Occipital lobe (tissue), 2 donors: Measurements from ENCODE around the gene CACNA1C. TPM values are rescaled to one million over a fixed set of nuclear protein-coding genes. Genes with fewer than 3 reads are reported as not detected.
A peak's percentile ranks its signal among the peaks of the same experiment; 100 is the strongest.

Experiments
- DNase-seq: peaks from one replicate; lab custom pipeline; 2025; lab: John Stamatoyannopoulos, UW
- total RNA-seq: library from RNA; depleted of rRNA; stranded (reverse); fragments of >200 nt; gene quantifications from one replicate; pipeline ENCODE4 v1.2.3, GENCODE V29; 2014

Gene CACNA1C
- total RNA-seq, 1 donor from 2014 or later: 21.4 TPM

DNA sequence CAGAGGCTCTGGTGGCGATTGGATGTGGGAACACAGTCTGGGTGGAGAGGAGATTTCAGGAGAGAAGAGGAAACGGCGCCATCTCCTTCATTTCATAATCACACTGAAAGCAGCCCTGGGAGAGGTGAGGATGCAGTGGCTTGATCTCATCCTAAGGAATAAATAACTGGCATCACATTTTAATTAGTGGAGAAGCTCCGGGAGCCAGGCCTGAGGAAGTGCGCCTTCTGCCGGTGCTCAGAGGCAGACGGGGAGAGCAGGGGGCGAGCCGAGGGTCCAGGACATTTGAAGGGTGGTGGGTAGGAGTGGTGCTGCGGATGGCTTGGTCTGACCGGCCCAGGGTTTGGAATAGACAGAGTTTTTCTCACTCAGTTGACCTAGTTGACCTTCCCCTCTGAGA lies 265.0 kb downstream of the CACNA1C start:
- no peak for DNase-seq

GRCh38 chr12:2318286-2318685 lies 265.5 kb downstream of the CACNA1C start:
- DNase-seq: no peak

DNA sequence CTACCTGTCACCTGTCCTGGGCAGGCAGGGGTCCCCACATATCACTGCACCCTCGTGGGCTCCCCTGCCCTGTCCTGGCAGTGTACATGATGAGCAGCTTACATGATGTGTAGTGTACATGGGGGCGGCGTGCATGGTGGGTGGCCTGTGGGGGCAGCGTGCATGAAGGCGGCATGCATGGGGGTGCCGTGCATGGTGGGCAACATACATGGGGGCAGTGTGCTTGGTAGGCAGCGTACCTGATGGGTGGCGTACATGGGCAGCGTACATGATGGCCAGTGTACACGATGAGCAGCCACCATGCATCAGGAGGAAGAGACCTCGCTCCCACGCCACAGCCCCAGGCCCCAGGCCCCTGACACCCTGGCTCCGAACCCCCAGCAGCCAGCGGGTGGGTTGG lies 266.3 kb downstream of the CACNA1C start:
- no peak for DNase-seq

DNA sequence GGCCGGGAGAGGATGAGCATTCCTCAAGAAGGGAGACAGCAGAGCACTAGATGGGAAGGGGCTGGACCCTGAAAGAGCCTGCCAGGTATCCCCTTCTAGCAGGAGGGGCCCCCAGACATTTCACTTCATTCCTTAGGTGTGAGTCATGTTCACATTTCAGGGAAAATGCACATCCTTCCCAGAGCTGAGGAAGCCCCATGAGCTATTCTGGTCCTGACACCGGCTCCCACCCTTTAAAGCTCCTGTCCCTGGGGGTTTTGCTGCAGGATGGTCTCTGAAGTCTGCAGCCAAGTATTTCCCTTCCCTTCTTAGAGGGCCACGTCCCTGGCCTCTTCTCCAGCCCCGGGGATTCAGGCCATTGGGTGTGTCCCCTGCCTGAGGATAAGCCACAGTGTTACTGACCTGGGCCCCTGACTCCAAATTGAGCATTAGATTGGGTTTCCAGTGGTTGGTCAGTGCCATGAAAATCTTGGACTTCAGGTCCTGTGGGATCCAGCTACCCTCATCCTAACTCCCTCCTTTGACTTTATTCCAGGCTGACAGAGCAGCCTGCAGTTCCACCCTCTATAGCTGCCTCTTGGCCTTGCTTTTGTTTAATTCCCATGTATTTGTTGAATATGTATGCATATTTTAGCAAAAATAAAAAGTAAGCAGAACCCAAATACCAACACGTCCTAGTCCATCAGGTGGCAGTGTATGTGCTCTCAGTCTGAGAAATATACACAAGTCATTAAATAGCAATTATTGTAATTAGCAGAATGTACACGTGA lies 267.1 kb downstream of the CACNA1C start:
- no peak for DNase-seq

DNA sequence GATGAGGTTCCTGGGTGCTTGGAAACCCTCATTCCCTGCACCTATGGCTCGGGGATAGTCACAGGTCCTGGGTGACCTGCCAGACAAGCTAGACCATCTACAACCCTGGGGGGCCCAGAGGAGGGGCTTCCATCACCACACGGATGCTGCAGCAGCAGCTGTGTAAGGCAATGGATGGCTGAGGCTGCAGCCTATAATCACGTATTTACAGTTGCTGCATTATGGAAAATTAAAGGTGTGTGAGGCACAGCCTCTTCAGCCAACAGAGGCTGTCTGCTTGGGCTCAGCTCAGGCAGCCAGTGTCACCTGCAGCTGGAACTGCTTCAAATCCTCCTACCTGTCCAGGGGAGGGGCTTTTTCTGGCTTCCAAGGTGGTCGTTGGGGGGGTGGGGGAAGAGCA lies 268.1 kb downstream of the CACNA1C start:
- DNase-seq: no peak

GRCh38 chr12:2322554-2323120 lies 269.9 kb downstream of the CACNA1C start:
- no peak for DNase-seq

DNA sequence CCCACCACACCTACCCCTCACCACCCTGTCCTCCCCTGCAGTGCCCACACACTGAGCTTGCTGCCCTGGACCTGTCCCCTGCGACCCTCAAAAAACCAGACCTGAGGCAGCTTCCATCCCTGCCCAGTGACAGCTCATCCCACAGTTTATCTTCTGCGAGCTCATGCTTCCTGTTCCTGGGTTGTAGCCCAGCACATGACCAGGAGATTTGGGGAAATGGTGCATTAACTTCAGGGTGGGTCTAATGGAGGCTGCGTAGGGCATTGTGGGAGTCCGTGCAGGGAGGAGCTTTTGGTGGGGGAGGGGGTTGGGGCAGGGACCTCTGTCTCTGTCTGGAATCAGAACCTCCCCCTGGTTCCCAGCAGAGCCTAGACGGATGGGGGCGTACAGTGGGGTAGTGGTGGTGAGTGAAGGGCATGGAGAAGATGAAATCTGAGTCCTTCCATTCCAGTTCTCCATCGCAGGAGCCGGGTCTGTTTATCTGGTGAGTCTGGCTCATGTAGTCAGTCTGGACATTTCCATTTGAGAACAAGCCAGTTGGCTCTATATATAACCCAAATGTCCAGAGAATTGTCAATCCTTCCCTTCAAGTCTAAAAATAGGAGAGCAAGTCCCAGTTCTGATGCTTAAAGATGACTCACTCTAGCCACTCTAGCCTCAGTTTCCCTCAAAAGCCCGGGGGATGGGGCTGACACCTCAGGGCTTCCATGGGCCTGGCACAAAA lies 270.9 kb downstream of the CACNA1C start:
- no peak for DNase-seq

GRCh38 chr12:2324387-2324786 lies 271.6 kb downstream of the CACNA1C start:
- peak; percentile 26 for DNase-seq

DNA sequence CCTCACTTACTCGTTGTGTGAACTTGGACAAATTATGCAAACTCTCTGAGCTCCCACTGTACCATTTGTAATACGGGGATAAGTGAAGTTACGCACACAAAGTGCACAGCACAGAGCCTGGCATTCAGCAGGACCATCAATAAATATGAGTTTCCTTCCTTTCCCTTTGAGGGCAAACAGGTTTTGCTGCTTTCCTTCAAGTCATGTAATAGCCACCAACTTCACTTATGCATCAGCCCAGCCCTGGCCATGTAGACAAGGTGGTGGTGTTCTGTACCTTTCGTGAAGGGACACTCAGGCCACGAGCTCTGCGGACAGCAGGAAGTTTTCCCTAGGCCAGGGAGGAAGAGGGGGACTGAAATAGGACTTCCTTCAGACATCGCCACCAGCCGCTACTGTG lies 272.7 kb downstream of the CACNA1C start:
- no peak for DNase-seq

DNA sequence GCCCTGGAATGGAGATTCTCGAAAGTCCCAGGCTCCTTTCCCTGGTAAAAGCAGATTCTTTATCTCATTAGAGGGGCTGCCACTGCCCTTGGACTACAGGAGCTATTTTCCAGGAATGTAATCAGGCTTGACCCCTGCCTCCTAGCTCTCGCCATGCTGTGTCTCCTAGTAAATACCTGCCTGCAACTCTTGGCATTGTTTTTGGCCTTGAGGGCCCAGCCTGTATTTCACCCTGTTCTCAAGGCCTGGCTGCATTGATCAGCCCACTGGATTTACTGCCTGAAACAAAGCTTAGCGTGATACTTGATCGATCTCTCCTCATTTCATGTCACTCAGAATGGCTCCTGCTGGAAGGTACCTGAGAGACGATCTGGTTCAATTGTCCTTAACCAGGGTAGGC lies 273.7 kb downstream of the CACNA1C start:
- DNase-seq: no peak

GRCh38 chr12:2328661-2329060 lies 275.9 kb downstream of the CACNA1C start:
- DNase-seq: no peak

GRCh38 chr12:2329661-2330210 lies 276.9 kb downstream of the CACNA1C start:
- DNase-seq: no peak

DNA sequence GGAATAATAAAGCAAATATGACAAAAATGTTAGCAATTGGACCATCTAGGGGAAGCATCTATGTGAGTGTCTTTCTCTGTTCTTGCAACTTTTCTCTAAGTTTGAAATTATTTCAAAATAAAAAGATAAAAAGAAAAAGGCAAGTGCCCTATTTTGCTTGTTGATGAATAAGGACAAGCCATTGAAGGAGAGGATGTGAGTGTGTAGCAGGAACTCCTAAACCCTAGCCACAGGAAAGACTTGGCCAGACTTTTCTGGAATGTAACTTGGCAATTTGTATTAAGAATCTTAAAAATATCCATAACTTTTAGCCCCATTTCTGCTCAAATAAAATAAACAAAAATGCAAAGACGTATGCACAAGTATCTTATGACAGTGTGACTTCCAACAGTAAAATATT lies 279.4 kb downstream of the CACNA1C start:
- DNase-seq: no peak

DNA sequence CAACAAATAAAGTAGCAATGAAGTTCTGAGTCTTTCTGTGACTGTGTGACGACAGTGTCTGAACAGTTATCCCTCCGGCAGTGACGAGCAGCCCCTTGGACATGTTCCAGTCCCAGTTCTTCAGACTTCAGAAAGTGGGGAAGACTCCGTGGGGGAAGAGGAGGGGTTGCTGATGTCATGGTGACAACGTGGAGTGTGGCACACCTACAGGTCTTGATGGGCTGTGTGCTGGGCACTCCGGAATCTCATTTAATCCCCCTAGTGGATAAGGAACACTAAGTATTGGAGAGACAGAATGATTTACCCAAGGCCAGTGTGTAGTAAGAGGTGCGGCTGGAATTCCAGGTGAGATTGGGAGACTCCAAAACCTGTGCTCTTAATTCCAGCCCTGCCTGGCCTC lies 280.2 kb downstream of the CACNA1C start:
- DNase-seq: no peak

GRCh38 chr12:2333491-2334195 lies 280.9 kb downstream of the CACNA1C start:
- DNase-seq: no peak

GRCh38 chr12:2334271-2334670 lies 281.5 kb downstream of the CACNA1C start:
- no peak for DNase-seq

DNA sequence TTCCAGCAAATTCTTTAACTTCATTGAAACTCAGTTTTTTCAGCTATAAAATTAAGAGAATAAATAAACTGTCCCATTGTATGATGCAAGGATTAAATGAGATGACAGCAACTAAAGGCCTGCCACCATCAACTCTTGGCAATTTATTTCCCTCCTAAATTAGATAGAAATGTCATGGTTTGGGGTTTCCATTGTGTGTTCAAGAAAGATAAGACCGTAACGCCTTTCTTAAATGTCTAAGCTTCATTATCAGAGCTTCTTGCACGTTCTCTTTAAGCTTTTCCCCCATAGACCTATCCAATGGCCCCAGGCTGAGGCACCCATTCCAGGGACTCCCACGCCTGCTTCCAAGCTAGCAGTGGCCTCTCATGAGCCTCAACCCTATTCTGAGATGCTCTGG lies 281.9 kb downstream of the CACNA1C start:
- no peak for DNase-seq

DNA sequence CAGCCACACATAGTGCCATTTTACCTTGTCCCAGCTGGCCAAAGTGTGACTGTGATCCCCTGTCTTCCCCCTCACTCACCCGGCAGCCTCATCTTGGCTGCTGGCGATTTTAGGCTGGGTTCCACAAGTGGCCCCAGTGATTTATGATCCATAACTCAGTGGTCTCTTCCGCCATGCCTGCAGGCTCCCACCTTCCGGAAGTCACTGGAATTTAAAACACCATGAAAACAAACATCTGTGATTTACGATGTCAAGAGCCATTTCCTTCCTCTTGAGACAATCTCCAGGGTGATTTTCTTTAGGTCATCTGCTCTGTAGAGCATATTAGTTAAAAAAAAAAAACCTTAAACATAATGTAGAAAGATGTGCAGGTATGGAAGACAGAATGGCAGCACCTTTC lies 282.3 kb downstream of the CACNA1C start:
- DNase-seq: no peak

- no peak for DNase-seq
Measured at GRCh38 chr12:2335513-2335912, 282.7 kb downstream of the CACNA1C start.

DNA sequence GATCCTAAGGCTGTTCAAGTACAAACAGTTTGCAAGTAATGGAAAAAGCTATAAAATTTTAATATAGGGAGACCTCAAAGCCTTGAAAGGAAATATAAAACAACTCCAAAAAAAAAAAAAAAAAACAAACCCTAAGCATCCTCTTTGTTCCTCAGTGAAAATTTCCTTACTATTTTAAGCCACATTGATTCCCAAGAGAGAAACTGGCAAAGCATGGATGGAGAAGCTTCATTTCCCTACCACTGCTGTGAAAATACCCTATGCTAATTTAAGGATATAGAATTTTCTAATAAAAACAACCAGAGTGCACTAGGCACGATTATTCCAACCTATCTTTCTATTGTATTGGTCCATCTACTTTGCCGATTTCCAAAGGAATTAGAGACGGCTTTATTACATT lies 283.1 kb downstream of the CACNA1C start:
- DNase-seq: no peak

DNA sequence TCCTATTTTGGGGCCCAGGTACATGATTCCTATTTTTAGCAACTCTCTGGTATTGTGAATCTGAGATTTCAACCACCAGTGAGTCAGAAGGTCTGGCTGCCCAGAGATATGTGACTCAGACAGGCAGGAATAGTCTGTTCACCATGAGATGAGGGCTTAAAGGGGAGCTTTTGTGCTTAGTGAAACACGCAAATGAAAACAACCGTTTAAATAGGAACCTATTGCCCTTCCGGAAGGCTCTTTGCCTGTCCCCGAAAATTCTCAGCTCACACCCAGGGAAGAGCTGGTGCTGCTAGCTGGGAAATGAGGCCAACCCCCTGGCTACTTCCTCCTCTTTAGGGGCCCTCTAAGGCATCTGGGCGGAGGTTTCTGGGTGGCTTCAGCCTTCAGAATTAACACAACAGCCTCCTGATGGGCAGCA lies 283.6 kb downstream of the CACNA1C start:
- no peak for DNase-seq
